H1 (cell line): ENCODE results near the gene EZH1. TPM values are rescaled to one million over a fixed set of nuclear protein-coding genes. Genes with fewer than 3 reads are reported as not detected.

Source experiments
- CTCF ChIA-PET: fragments of 300-600 bp; sonication (Branson Sonifier 250); formaldehyde crosslinking; loops from one replicate; lab custom pipeline; 2021; ENCODE audit not compliant: partially characterized antibody; lab: Charles Lee
- POLR2A ChIA-PET: fragments of 300-600 bp; sonication (Branson Sonifier 250); formaldehyde crosslinking; loops from one replicate; lab custom pipeline; 2021; ENCODE audit warnings: inconsistent platforms; ENCODE audit not compliant: partially characterized antibody; lab: Charles Lee
- DNase-seq, 2 experiments: peaks; one replicate each; pipeline versions ENCODE4 v3.0.0 to v3.0.0-alpha.2; 2010 to 2022; ENCODE audit warnings: low spot score in 2 of 2, low read depth in 1 of 2, mixed read lengths in 1 of 2
- FAIRE-seq: peaks from 2 replicates; lab custom pipeline; 2011; peaks lifted over from hg19 to GRCh38; lab: Jason Lieb, UNC
- H2AFZ ChIP-seq: 2 replicates; pipeline ENCODE4 v1.8.1; 2012; ENCODE audit warnings: low read length, inconsistent platforms
- H2AK5ac ChIP-seq: 2 replicates; pipeline ENCODE4 v1.6.1; 2013; ENCODE audit warnings: low read depth, low read length
- H2BK120ac ChIP-seq: replicated peaks from 2 replicates; pipeline ENCODE3; 2013; ENCODE audit warnings: low read depth, low read length, inconsistent platforms
- H2BK12ac ChIP-seq: 2 replicates; pipeline ENCODE4 v1.6.1; 2013; ENCODE audit warnings: low read depth, low read length
- H2BK15ac ChIP-seq: 2 replicates; pipeline ENCODE4 v1.6.1; 2013; ENCODE audit warnings: low read length
- H2BK20ac ChIP-seq: 2 replicates; pipeline ENCODE4 v1.6.1; 2013; ENCODE audit warnings: low read length
- H2BK5ac ChIP-seq: 2 replicates; pipeline ENCODE4 v1.6.1; 2013; ENCODE audit warnings: low read depth, low read length
- H3K14ac ChIP-seq: 2 replicates; pipeline ENCODE4 v1.6.1; 2013; ENCODE audit warnings: inconsistent platforms; ENCODE audit not compliant: insufficient read length
- H3K18ac ChIP-seq: 2 replicates; pipeline ENCODE4 v1.6.1; 2013; ENCODE audit warnings: low read length; ENCODE audit errors: extremely low read depth
- H3K23ac ChIP-seq: 2 replicates; pipeline ENCODE4 v1.6.1; 2013; ENCODE audit warnings: inconsistent platforms; ENCODE audit not compliant: insufficient read length
- H3K23me2 ChIP-seq: 2 replicates; pipeline ENCODE4 v1.6.1; 2013; ENCODE audit warnings: low read depth, low read length
- H3K27ac ChIP-seq: 2 replicates; pipeline ENCODE4 v1.6.1; 2011; ENCODE audit warnings: low read depth, low read length, inconsistent platforms
- H3K27me3 ChIP-seq, 4 experiments: replicated peaks in 1 of 4; 1 replicate in 1 of 4; 2 replicates in 3 of 4; pipeline versions ENCODE4 v1.6.1 to v1.8.1; 2011 to 2013; ENCODE audit warnings: low read length in 3 of 4, mild to moderate bottlenecking in 3 of 4, inconsistent platforms in 2 of 4, mixed read lengths in 2 of 4, moderate library complexity in 1 of 4; ENCODE audit not compliant: control insufficient read depth in 3 of 4, insufficient read depth in 3 of 4; ENCODE audit errors: extremely low read depth in 1 of 4
- H3K36me3 ChIP-seq, 4 experiments: 2 replicates each; pipeline versions ENCODE4 v1.6.1 to v1.8.1; 2011 to 2013; ENCODE audit warnings: mild to moderate bottlenecking in 4 of 4, low read length in 3 of 4, moderate library complexity in 2 of 4, control low read depth in 1 of 4, inconsistent platforms in 1 of 4; ENCODE audit not compliant: insufficient read depth in 4 of 4, control insufficient read depth in 2 of 4
- H3K4ac ChIP-seq: replicated peaks from 2 replicates; pipeline ENCODE3; 2013; ENCODE audit warnings: low read length, low read depth, mixed read lengths, inconsistent platforms; ENCODE audit not compliant: insufficient read length
- H3K4me1 ChIP-seq, 4 experiments: replicated peaks in 1 of 4; 1 replicate in 1 of 4; 2 replicates in 3 of 4; pipeline versions ENCODE4 v1.6.1 to v1.8.1; 2011 to 2013; ENCODE audit warnings: low read length in 3 of 4, inconsistent platforms in 2 of 4, mixed read lengths in 1 of 4; ENCODE audit not compliant: insufficient read depth in 4 of 4, control insufficient read depth in 3 of 4
- H3K4me2 ChIP-seq, 2 experiments: 2 replicates each; pipeline versions ENCODE4 v1.6.1 to v1.8.1; 2011 to 2013; ENCODE audit warnings: low read depth in 2 of 2, low read length in 2 of 2, control low read depth in 1 of 2, inconsistent platforms in 1 of 2, mild to moderate bottlenecking in 1 of 2; ENCODE audit not compliant: insufficient read depth in 1 of 2
- H3K4me3 ChIP-seq, 4 experiments: fragments of 200-600, 300-600 bp in 1 of 4; sonication (generic), shearing (Covaris generic), sonication (Bioruptor Twin) in 1 of 4; 2 replicates each; pipeline versions ENCODE4 v1.5.1 to v1.8.1; 2011 to 2016; ENCODE audit warnings: low read length in 4 of 4, low read depth in 3 of 4, control low read depth in 2 of 4, inconsistent platforms in 2 of 4, mild to moderate bottlenecking in 2 of 4, mixed read lengths in 1 of 4, moderate library complexity in 1 of 4; ENCODE audit not compliant: insufficient read depth in 2 of 4; ENCODE audit errors: extremely low read depth in 1 of 4
- H3K56ac ChIP-seq: replicated peaks from 2 replicates; pipeline ENCODE3; 2013; ENCODE audit warnings: low read depth, mild to moderate bottlenecking, mixed read lengths, low read length, inconsistent platforms; ENCODE audit not compliant: insufficient read length
- H3K79me1 ChIP-seq: 2 replicates; pipeline ENCODE4 v1.6.1; 2013; ENCODE audit warnings: low read depth, low read length, control low read depth
- H3K79me2 ChIP-seq, 2 experiments: 2 replicates each; pipeline versions ENCODE4 v1.6.1 to v1.8.1; 2012 to 2013; ENCODE audit warnings: low read length in 2 of 2, mild to moderate bottlenecking in 2 of 2, inconsistent platforms in 1 of 2; ENCODE audit not compliant: insufficient read depth in 2 of 2, control insufficient read depth in 1 of 2
- H3K9ac ChIP-seq, 4 experiments: replicated peaks in 1 of 4; 1 replicate in 1 of 4; 2 replicates in 3 of 4; pipeline versions ENCODE4 v1.6.1 to v1.8.1; 2011 to 2013; ENCODE audit warnings: low read depth in 3 of 4, low read length in 3 of 4, control low read depth in 2 of 4, mild to moderate bottlenecking in 2 of 4, moderate library complexity in 2 of 4, inconsistent platforms in 1 of 4; ENCODE audit errors: extremely low read depth in 1 of 4
- H3K9me3 ChIP-seq, 2 experiments: 2 replicates each; pipeline versions ENCODE4 v1.6.1 to v1.8.1; 2012 to 2013; ENCODE audit warnings: mild to moderate bottlenecking in 2 of 2, moderate library complexity in 2 of 2, control low read depth in 1 of 2, inconsistent platforms in 1 of 2, low read depth in 1 of 2, low read length in 1 of 2, mixed read lengths in 1 of 2; ENCODE audit not compliant: insufficient read depth in 2 of 2
- H4K20me1 ChIP-seq, 2 experiments: replicated peaks in 1 of 2; 2 replicates each; pipeline versions ENCODE3 to v1.8.1; 2011 to 2013; ENCODE audit warnings: inconsistent platforms in 2 of 2, low read length in 2 of 2, mild to moderate bottlenecking in 1 of 2; ENCODE audit not compliant: insufficient read depth in 2 of 2, control insufficient read depth in 1 of 2
- H4K5ac ChIP-seq: 2 replicates; pipeline ENCODE4 v1.6.1; 2013; ENCODE audit warnings: low read length, low read depth, mixed read lengths, inconsistent platforms; ENCODE audit not compliant: insufficient read length
- H4K8ac ChIP-seq: 2 replicates; pipeline ENCODE4 v1.8.0; 2013; ENCODE audit warnings: mild to moderate bottlenecking, moderate library complexity, low read length, inconsistent platforms; ENCODE audit not compliant: insufficient read depth; ENCODE audit errors: extremely low read depth
- H4K91ac ChIP-seq: replicated peaks from 2 replicates; pipeline ENCODE3; 2013; ENCODE audit warnings: low read length, mixed read lengths, inconsistent platforms; ENCODE audit not compliant: insufficient read length
- ASH2L ChIP-seq: fragments of 200-600, 300-600 bp; sonication (generic); IDR thresholded peaks from one replicate; pipeline ENCODE4 v1.7.1; 2017; ENCODE audit warnings: low read length
- CBX5 ChIP-seq: fragments of 300-800, 300-1000 bp; sonication (generic); IDR thresholded peaks from 2 replicates; pipeline ENCODE4 v1.7.1; 2016; ENCODE audit warnings: antibody characterized with exemption, low read length, low read depth
- CBX8 ChIP-seq: fragments of 300-800, 300-1000 bp; sonication (generic); IDR thresholded peaks from 2 replicates; pipeline ENCODE4 v1.7.1; 2016; ENCODE audit warnings: low read depth, low read length, borderline replicate concordance
- CHD1 ChIP-seq: IDR thresholded peaks from 2 replicates; pipeline ENCODE4 v1.6.1; 2012; ENCODE audit warnings: low read depth, low read length, improper control_type of control experiment
- FOSL1 ChIP-seq: IDR thresholded peaks from 2 replicates; pipeline ENCODE4 v1.6.1; 2011; ENCODE audit warnings: mild to moderate bottlenecking, low read depth, low read length, moderate library complexity; ENCODE audit not compliant: insufficient read depth
- JUN ChIP-seq: IDR thresholded peaks from 2 replicates; pipeline ENCODE4 v1.6.1; 2011; ENCODE audit warnings: low read depth, mild to moderate bottlenecking, improper control_type of control experiment, low read length
- KDM1A ChIP-seq: fragments of 200-600, 300-600 bp; sonication (generic); IDR thresholded peaks from 2 replicates; pipeline ENCODE4 v1.7.1; 2016; ENCODE audit warnings: mild to moderate bottlenecking, low read length, borderline replicate concordance
- NRF1 ChIP-seq: IDR thresholded peaks from 2 replicates; pipeline ENCODE4 v1.6.1; 2011; ENCODE audit warnings: mild to moderate bottlenecking, low read depth, low read length, improper control_type of control experiment
- POLR2A ChIP-seq, 2 experiments: IDR thresholded peaks; 1 replicate in 1 of 2; 2 replicates in 1 of 2; pipeline ENCODE4 v1.6.1; 2011; ENCODE audit warnings: low read depth in 2 of 2, low read length in 2 of 2, mild to moderate bottlenecking in 2 of 2; ENCODE audit errors: control extremely low read depth in 1 of 2
- RBBP5 ChIP-seq: IDR thresholded peaks from 2 replicates; pipeline ENCODE4 v1.7.1; 2012; ENCODE audit warnings: low read depth, mild to moderate bottlenecking, inconsistent platforms, low read length, moderate library complexity, borderline replicate concordance
- RNF2 ChIP-seq: fragments of 200-900, 300-1000 bp; sonication (generic); IDR thresholded peaks from 2 replicates; pipeline ENCODE4 v1.7.1; 2016; ENCODE audit warnings: borderline replicate concordance, low read depth, mild to moderate bottlenecking, antibody characterized with exemption, low read length; ENCODE audit not compliant: poor library complexity, severe bottlenecking; ENCODE audit errors: missing control alignments
- SIN3A ChIP-seq, 2 experiments: IDR thresholded peaks in 1 of 2; conservative IDR thresholded peaks in 1 of 2; 2 replicates each; pipeline ENCODE4 v1.6.1; 2011 to 2012; ENCODE audit warnings: low read length in 2 of 2, improper control_type of control experiment in 1 of 2, low read depth in 1 of 2, mild to moderate bottlenecking in 1 of 2
- TCF12 ChIP-seq: IDR thresholded peaks from 2 replicates; pipeline ENCODE4 v1.6.1; 2011; ENCODE audit warnings: low read depth, mild to moderate bottlenecking, low read length
- YY1 ChIP-seq: IDR thresholded peaks from 2 replicates; pipeline ENCODE4 v1.6.1; 2011; ENCODE audit warnings: low read depth, mild to moderate bottlenecking, low read length
- WGBS, 2 experiments: shearing (Covaris generic) in 1 of 2; methylation state at CpG; one replicate each; pipeline versions ENCODE4 v1.1.6 to v1.1.7; 2013 to 2015; ENCODE audit warnings: low lambda C conversion rate in 2 of 2, mixed read lengths in 2 of 2, inconsistent platforms in 1 of 2, low coverage in 1 of 2, missing lambda C conversion rate in 1 of 2; ENCODE audit not compliant: insufficient replicate concordance in 2 of 2, insufficient coverage in 1 of 2, insufficient read length in 1 of 2; ENCODE audit errors: extremely low coverage in 1 of 2, missing lambda C conversion rate in 1 of 2; 5-methylcytosine and 5-hydroxymethylcytosine counted together
- polyA plus RNA-seq, 7 experiments: library from polyadenylated mRNA; depleted of rRNA in 3 of 7; stranded (reverse) in 5 of 7; unstranded in 2 of 7; fragments of >200 nt in 5 of 7; fragments of 200-250 nt in 2 of 7; gene quantifications; 1 replicate in 5 of 7; 2 replicates in 1 of 7; 4 replicates in 1 of 7; pipeline versions ENCODE4 v1.2.1 to v1.2.3, GENCODE V29; 2011 to 2013; ENCODE audit warnings: missing spikeins in 2 of 7, mixed read lengths in 2 of 7
- total RNA-seq: library from RNA; stranded (reverse); fragmentation: NEBNext Ultra II Directional; extraction: Animal tissue kit (Norgen Biotek cat#: 25700); gene quantifications from 2 replicates; pipeline ENCODE4 v1.2.1, GENCODE V29; 2021

EZH1 gene
- total and polyA plus RNA-seq, 2 of the 8 experiments (the other 6 are each of a cell fraction or from before 2014, with no cell fraction given): 17.4 to 20.8 TPM

GRCh38 chr17:42783791-42784138 is 38.9 kb upstream of the EZH1 start:
- Histone ChIP-seq H3K56ac (no peak overlapping the region), H3K18ac (no peak overlapping the region), H3K27me3 (peaks cover 6 to 26% (median 19%) of the 10 kb centered on the region in 4 experiments), H2BK12ac (no peak overlapping the region), H3K4me2 (no peak overlapping the region), H4K8ac (peak overlapping the region; percentile 65; the same call in 1 of the 2 replicates), H3K79me1 (no peaks in the 10 kb centered on the region), H3K9ac (no peak overlapping the region), H3K23me2 (peaks cover 11% of the 10 kb centered on the region), H3K14ac (no peak overlapping the region), H3K4ac (no peak overlapping the region), H3K23ac (no peak overlapping the region), H2AK5ac (no peak overlapping the region), H2BK15ac (no peak overlapping the region), H2BK5ac (no peak overlapping the region), H4K20me1 (no peaks in the 10 kb centered on the region), H2BK120ac (no peak overlapping the region), H3K79me2 (no peaks in the 10 kb centered on the region), H2AFZ (no peak overlapping the region), H4K91ac (no peak overlapping the region), H2BK20ac (no peak overlapping the region), H4K5ac (no peak overlapping the region), H3K36me3 (peaks cover under 1 to 8% (median 5%) of the 10 kb centered on the region in 4 experiments; a peak in 6 of 8 replicates), H3K9me3 (no peaks in the 10 kb centered on the region), H3K4me3 (no peak overlapping the region), H3K4me1 (peaks cover 0 to 14% (median 8%) of the 10 kb centered on the region in 4 experiments; a peak in 6 of 7 replicates), H3K27ac (no peak overlapping the region)
- WGBS, 2 experiments: 87% methylated on average over 22 of the region's 22 CpGs; no CpG with 5 or more reads in 1 of the 2 experiments
- no peak for FAIRE-seq
- ChIA-PET CTCF (no interaction called here), POLR2A (interaction anchor here (0.9 to 1.8 kb wide), 3 partner anchors 10 to 103 kb away, joined by 3 to 6 read pairs (median 3); no protein-coding TSS in a partner anchor)
- DNase-seq: no peak
- TF ChIP-seq ASH2L: no peak
- no peak for TF ChIP-seq RNF2
- no peak for TF ChIP-seq JUN
- no peak for TF ChIP-seq KDM1A
- TF ChIP-seq CBX5: no peak
- TF ChIP-seq YY1: no peak
- TF ChIP-seq RBBP5: no peak
- TF ChIP-seq CBX8: no peak
- TF ChIP-seq POLR2A (IDR thresholded peaks at IDR 0.05; ENCODE audit: control extremely low read depth in 1 of 2, low read depth in 2 of 2, low read length in 2 of 2): no peak
- TF ChIP-seq FOSL1: no peak
- TF ChIP-seq SIN3A (conservative IDR thresholded peaks at IDR 0.05 in 1 of 2, IDR thresholded peaks at IDR 0.05 in 1 of 2; ENCODE audit: low read depth in 1 of 2, low read length in 2 of 2): no peak
- no peak for TF ChIP-seq TCF12
- TF ChIP-seq NRF1: no peak
- no peak for TF ChIP-seq CHD1
